Fibroblast of skin of scalp (primary cell): Measurements from ENCODE around the gene GSTM5.
"Not testable (repeated sequence)": the region's sequence is repeated elsewhere in the genome, so short reads cannot be mapped to it uniquely, and the experiment has no call there.

Experiments used
- DNase-seq: peaks from one replicate; pipeline ENCODE4 v3.0.0-alpha.2; 2013

GSTM5 gene

GRCh38 chr1:109697861-109698260 is 14.2 kb upstream of the GSTM5 start:
- DNase-seq: not testable (repeated sequence)

GRCh38 chr1:109702940-109703339 is 9.1 kb upstream of the GSTM5 start:
- not testable (repeated sequence) for DNase-seq

- no peak for DNase-seq
These were observed 7.9 kb upstream of the GSTM5 start for GRCh38 chr1:109704173-109704572.

GRCh38 chr1:109705411-109705810 is 6.6 kb upstream of the GSTM5 start:
- no peak for DNase-seq

- not testable (repeated sequence) for DNase-seq
These were observed 3.1 kb upstream of the GSTM5 start for GRCh38 chr1:109708949-109709348.

GRCh38 chr1:109709822-109710221 is 2.2 kb upstream of the GSTM5 start:
- not testable (repeated sequence) for DNase-seq

GRCh38 chr1:109712321-109712864 is 342 bp downstream of the GSTM5 start:
- no peak for DNase-seq

GRCh38 chr1:109713636-109714035 is 1.6 kb downstream of the GSTM5 start:
- no peak for DNase-seq

- DNase-seq: no peak
These were observed 2.8 kb downstream of the GSTM5 start for GRCh38 chr1:109714661-109715372.

- DNase-seq: no peak
These were observed 4.1 kb downstream of the GSTM5 start for GRCh38 chr1:109716121-109716520.

- DNase-seq: no peak
These were observed 4.6 kb downstream of the GSTM5 start for GRCh38 chr1:109716570-109717090.

- no peak for DNase-seq
These were observed 5.7 kb downstream of the GSTM5 start for GRCh38 chr1:109717729-109718128.

- no peak for DNase-seq
These were observed 6.4 kb downstream of the GSTM5 start for GRCh38 chr1:109718495-109718894.

- DNase-seq: peak; percentile 66
These were observed 7.3 kb downstream of the GSTM5 start for GRCh38 chr1:109719337-109719837.

GRCh38 chr1:109721042-109721441 is 9.0 kb downstream of the GSTM5 start:
- peak; percentile 25 for DNase-seq

- no peak for DNase-seq
These were observed 9.9 kb downstream of the GSTM5 start for GRCh38 chr1:109721971-109722370.

GRCh38 chr1:109722908-109723691 is 11.0 kb downstream of the GSTM5 start:
- peak; percentile 68 for DNase-seq

GRCh38 chr1:109724933-109725332 is 12.9 kb downstream of the GSTM5 start:
- no peak for DNase-seq

- no peak for DNase-seq
These were observed 13.5 kb downstream of the GSTM5 start for GRCh38 chr1:109725510-109725909.

GRCh38 chr1:109726007-109726406 is 14.0 kb downstream of the GSTM5 start:
- no peak for DNase-seq

GRCh38 chr1:109726728-109727373 is 14.8 kb downstream of the GSTM5 start:
- no peak for DNase-seq

GRCh38 chr1:109728870-109729269 is 16.8 kb downstream of the GSTM5 start:
- DNase-seq: no peak

GRCh38 chr1:109730666-109731065 is 18.6 kb downstream of the GSTM5 start:
- DNase-seq: no peak
